HepG2 (cell line): ENCODE measurements around the gene CAMK1D. TPM values are rescaled to one million over a fixed set of nuclear protein-coding genes. Genes with fewer than 3 reads are reported as not detected.

Experiments used
- ATAC-seq: fragments of 200-7000 bp; cut with Tn5 transposase; 3 replicates; pipeline ENCODE4 v1.9.1; 2020; ENCODE audit warnings: mild to moderate bottlenecking, moderate library complexity
- BruUV-seq: library from RNA; stranded (reverse); fragments of 400-500 nt; replicated peaks from 2 replicates; lab custom pipeline; 2021; lab: Mats Ljungman, UMichigan
- CTCF ChIA-PET: fragments of 300-600 bp; formaldehyde crosslinking; extraction: SDS; loops from one replicate; lab custom pipeline; 2021; ENCODE audit warnings: low total read pairs, inconsistent platforms, low intra/inter-chr PET ratio; lab: Yijun Ruan, JAX
- POLR2A ChIA-PET: fragments of 350-600 bp; sonication (Branson Sonifier 250); formaldehyde crosslinking; loops from one replicate; lab custom pipeline; 2020; ENCODE audit warnings: antibody characterized with exemption, inconsistent platforms; lab: Yijun Ruan, JAX
- DNase-seq: peaks from one replicate; pipeline ENCODE4 v3.0.0-alpha.2; 2015; ENCODE audit warnings: low spot score
- FAIRE-seq: peaks from 3 replicates; lab custom pipeline; 2011; peaks lifted over from hg19 to GRCh38; lab: Jason Lieb, UNC
- H2AFZ ChIP-seq: one replicate; pipeline ENCODE4 v1.6.1; 2011; ENCODE audit warnings: low read length, inconsistent platforms
- H3K27ac ChIP-seq: fragments of 300-600 bp; 3 replicates; pipeline ENCODE4 v1.8.0; 2011; ENCODE audit warnings: mixed run types, mild to moderate bottlenecking, mixed read lengths, low read length, inconsistent platforms; ENCODE audit not compliant: insufficient read depth; ENCODE audit errors: extremely low read length
- H3K27me3 ChIP-seq, 2 experiments: fragments of 200-600 bp in 1 of 2; 2 replicates in 1 of 2; 3 replicates in 1 of 2; pipeline versions ENCODE4 v1.6.0 to v1.8.0; 2011; ENCODE audit warnings: low read length in 2 of 2, mild to moderate bottlenecking in 2 of 2, moderate library complexity in 2 of 2, inconsistent platforms in 1 of 2; ENCODE audit not compliant: insufficient read depth in 2 of 2, control insufficient read depth in 1 of 2
- H3K36me3 ChIP-seq, 2 experiments: fragments of 200-600 bp in 1 of 2; replicated peaks in 1 of 2; 2 replicates in 1 of 2; 3 replicates in 1 of 2; pipeline versions ENCODE4 v1.5.1 to v1.8.0; 2011; ENCODE audit warnings: low read length in 2 of 2, inconsistent platforms in 1 of 2; ENCODE audit not compliant: insufficient read depth in 2 of 2, control insufficient read depth in 1 of 2
- H3K4me1 ChIP-seq: 2 replicates; pipeline ENCODE4 v1.5.1; 2012; ENCODE audit warnings: low read length, inconsistent platforms; ENCODE audit not compliant: insufficient read depth
- H3K4me2 ChIP-seq: 2 replicates; pipeline ENCODE4 v1.6.0; 2011; ENCODE audit warnings: low read depth, low read length, inconsistent platforms
- H3K4me3 ChIP-seq, 3 experiments: fragments of 200-600 bp in 1 of 3; sonication (generic), shearing (Covaris generic) in 1 of 3; replicated peaks in 1 of 3; 2 replicates each; pipeline ENCODE4 v1.5.1; 2011 to 2016; ENCODE audit warnings: low read length in 3 of 3, inconsistent platforms in 2 of 3, low read depth in 2 of 3, mild to moderate bottlenecking in 2 of 3, control low read depth in 1 of 3, mixed read lengths in 1 of 3; ENCODE audit not compliant: insufficient read depth in 1 of 3
- H3K79me2 ChIP-seq: one replicate; pipeline ENCODE4 v1.6.1; 2011; ENCODE audit warnings: low read length, inconsistent platforms; ENCODE audit not compliant: insufficient read depth
- H3K9ac ChIP-seq: 2 replicates; pipeline ENCODE4 v1.6.0; 2011; ENCODE audit warnings: mild to moderate bottlenecking, low read depth, low read length, inconsistent platforms; ENCODE audit not compliant: insufficient read depth
- H3K9me3 ChIP-seq: 2 replicates; pipeline ENCODE4 v1.5.1; 2012; ENCODE audit warnings: mild to moderate bottlenecking, low read length
- H4K20me1 ChIP-seq: 2 replicates; pipeline ENCODE4 v1.6.0; 2011; ENCODE audit warnings: inconsistent platforms, mild to moderate bottlenecking, low read length, moderate library complexity; ENCODE audit not compliant: insufficient read depth
- ATAD3A ChIP-seq: sonication (generic); formaldehyde crosslinking; IDR thresholded peaks from 2 replicates; pipeline ENCODE4 v1.4.0; 2020; ENCODE audit warnings: missing genetic modification reagents
- FOXA3 ChIP-seq: IDR thresholded peaks from 2 replicates; pipeline ENCODE4 v1.6.1; 2016; ENCODE audit warnings: missing genetic modification reagents, missing compliant biosample characterization
- HDAC2 ChIP-seq: sonication (generic); formaldehyde crosslinking; IDR thresholded peaks from 2 replicates; pipeline ENCODE4 v1.4.0; 2020; ENCODE audit warnings: missing genetic modification reagents
- HNF4A ChIP-seq: sonication (generic); formaldehyde crosslinking; IDR thresholded peaks from 2 replicates; pipeline ENCODE4 v1.4.0; 2020; ENCODE audit warnings: missing genetic modification reagents
- MTERF4 ChIP-seq: sonication (generic); formaldehyde crosslinking; IDR thresholded peaks from 2 replicates; pipeline ENCODE4 v1.8.0; 2023; ENCODE audit warnings: mild to moderate bottlenecking, missing genetic modification reagents
- RFX1 ChIP-seq: fragments of 450-650 bp; IDR thresholded peaks from 2 replicates; pipeline ENCODE4 v1.6.1; 2017
- SOX13 ChIP-seq, 3 experiments: fragments of 450-650 bp in 1 of 3; sonication (generic) in 1 of 3; formaldehyde crosslinking in 1 of 3; IDR thresholded peaks in 2 of 3; conservative IDR thresholded peaks in 1 of 3; 2 replicates each; pipeline versions ENCODE4 v1.5.0 to v1.6.1; 2016 to 2020; ENCODE audit warnings: antibody characterized with exemption in 1 of 3, mild to moderate bottlenecking in 1 of 3, missing compliant biosample characterization in 1 of 3, missing genetic modification reagents in 1 of 3, moderate library complexity in 1 of 3
- SPEN ChIP-seq: sonication (generic); formaldehyde crosslinking; IDR thresholded peaks from 2 replicates; pipeline ENCODE4 v1.5.1; 2020; ENCODE audit warnings: low read depth, mild to moderate bottlenecking, missing genetic modification reagents
- TEAD3 ChIP-seq: optimal IDR thresholded peaks from 2 replicates; pipeline ENCODE3; 2016; ENCODE audit warnings: borderline replicate concordance
- XBP1 ChIP-seq: sonication (generic); formaldehyde crosslinking; IDR thresholded peaks from 2 replicates; pipeline ENCODE4 v1.5.0; 2020; ENCODE audit warnings: missing genetic modification reagents
- ZC3H13 ChIP-seq: sonication (generic); formaldehyde crosslinking; IDR thresholded peaks from 2 replicates; pipeline ENCODE4 v1.8.1; 2023; ENCODE audit warnings: mild to moderate bottlenecking, missing genetic modification reagents, moderate library complexity
- ZHX1 ChIP-seq: sonication (generic); formaldehyde crosslinking; IDR thresholded peaks from 2 replicates; pipeline ENCODE4 v1.8.1; 2022; ENCODE audit warnings: low read depth, mild to moderate bottlenecking, missing genetic modification reagents
- ZNF772 ChIP-seq: sonication (generic); formaldehyde crosslinking; IDR thresholded peaks from 2 replicates; pipeline ENCODE4 v1.5.0; 2020; ENCODE audit warnings: mild to moderate bottlenecking, missing genetic modification reagents
- WGBS: methylation state at CpG from one replicate; pipeline ENCODE4 v1.1.6; 2017; ENCODE audit warnings: low lambda C conversion rate; 5-methylcytosine and 5-hydroxymethylcytosine counted together
- in situ Hi-C: cut with HindIII; loops from 2 replicates; pipeline ENCODE4 v1.10.0; 2017; ENCODE audit warnings: low pct_unique_long_range_greater_than_20kb; ENCODE audit not compliant: extremely low pct_ligation_motif_present
- intact Hi-C: fragments of 100-400 bp; cut with micrococcal nuclease; formaldehyde crosslinking; loops from one replicate; pipeline ENCODE4 v1.10.0; 2022; ENCODE audit not compliant: unreplicated experiment
- polyA plus RNA-seq, 8 experiments: library from polyadenylated mRNA; depleted of rRNA in 3 of 8; stranded (reverse) in 7 of 8; unstranded in 1 of 8; fragments of >200 nt; fragmentation: Illumina TruSeq in 4 of 8; extraction: Trizol in 4 of 8; gene quantifications; 2 replicates each; pipeline versions ENCODE4 v1.2.1 to v1.2.3, GENCODE V29; 2011 to 2016; ENCODE audit warnings: low read depth in 4 of 8, missing spikeins in 1 of 8, mixed read lengths in 1 of 8; ENCODE audit not compliant: insufficient read depth in 1 of 8
- total RNA-seq, 5 experiments: library from RNA; depleted of rRNA; stranded (reverse); fragments of >200 nt; fragmentation: Illumina TruSeq; extraction: Trizol; gene quantifications; 2 replicates each; pipeline ENCODE4 v1.2.3, GENCODE V29; 2016; ENCODE audit warnings: low read depth in 1 of 5
- TF ChIP-seq, protein P1 (sequence below): IDR thresholded peaks from 2 replicates; pipeline ENCODE4 v1.4.0; 2020; ENCODE audit warnings: mild to moderate bottlenecking, missing genetic modification reagents
- TF ChIP-seq, protein P2 (sequence below): sonication (generic); formaldehyde crosslinking; IDR thresholded peaks from 2 replicates; pipeline ENCODE4 v1.4.0; 2020; ENCODE audit warnings: missing genetic modification reagents

The CAMK1D gene
- total and polyA plus RNA-seq, 2 of the 13 experiments (the other 11 are each of a cell fraction or from before 2014, with no cell fraction given): under 0.01 TPM; not detected in 1

GRCh38 chr10:12603766-12604470 lies 254.6 kb downstream of the CAMK1D start:
- Histone ChIP-seq H2AFZ (no peak overlapping the region), H3K9me3 (no peaks in the 10 kb centered on the region), H3K79me2 (no peaks in the 10 kb centered on the region), H3K9ac (no peak overlapping the region), H3K36me3 (no peaks in the 10 kb centered on the region), H3K4me3 (no peak overlapping the region), H3K4me2 (no peak overlapping the region), H3K27me3 (no peaks in the 10 kb centered on the region), H4K20me1 (no peaks in the 10 kb centered on the region), H3K4me1 (peaks cover 28% of the 10 kb centered on the region), H3K27ac (no peak overlapping the region)
- no TSS peak for BruUV-seq
- ATAC-seq (no peak), FAIRE-seq (no peak), DNase-seq (no peak)
- intact Hi-C loops (no loop called here), in situ Hi-C loops (no loop called here)
- ChIA-PET CTCF (no interaction called here), POLR2A (no interaction called here)
- 36% methylated on average over 11 of the region's 11 CpGs for WGBS
- no peak for TF ChIP-seq ZHX1 (CRISPR knock-in tag)
- no peak for TF ChIP-seq FOXA3 (CRISPR knock-in tag)
- TF ChIP-seq MTERF4 (CRISPR knock-in tag): no peak
- TF ChIP-seq SOX13 (IDR thresholded peaks at IDR 0.05): no peak
- TF ChIP-seq SOX13 (CRISPR knock-in tag; conservative IDR thresholded peaks at IDR 0.05 in 1 of 2, IDR thresholded peaks at IDR 0.05 in 1 of 2): 0 out of 4 replicates have a peak, but pooled peaks of 1 of the 2 experiments have one; percentile 17
- TF ChIP-seq HNF4A: peak; percentile 65
- TF ChIP-seq HDAC2 (CRISPR knock-in tag): 0 out of 2 replicates have a peak, but pooled peaks have one; percentile 10
- no peak for TF ChIP-seq SPEN (CRISPR knock-in tag)
- no peak for TF ChIP-seq XBP1 (CRISPR knock-in tag)
- no peak for TF ChIP-seq ZC3H13
- TF ChIP-seq ZNF772: no peak
- peak; percentile 51 for TF ChIP-seq TEAD3
- TF ChIP-seq, protein P1, sequence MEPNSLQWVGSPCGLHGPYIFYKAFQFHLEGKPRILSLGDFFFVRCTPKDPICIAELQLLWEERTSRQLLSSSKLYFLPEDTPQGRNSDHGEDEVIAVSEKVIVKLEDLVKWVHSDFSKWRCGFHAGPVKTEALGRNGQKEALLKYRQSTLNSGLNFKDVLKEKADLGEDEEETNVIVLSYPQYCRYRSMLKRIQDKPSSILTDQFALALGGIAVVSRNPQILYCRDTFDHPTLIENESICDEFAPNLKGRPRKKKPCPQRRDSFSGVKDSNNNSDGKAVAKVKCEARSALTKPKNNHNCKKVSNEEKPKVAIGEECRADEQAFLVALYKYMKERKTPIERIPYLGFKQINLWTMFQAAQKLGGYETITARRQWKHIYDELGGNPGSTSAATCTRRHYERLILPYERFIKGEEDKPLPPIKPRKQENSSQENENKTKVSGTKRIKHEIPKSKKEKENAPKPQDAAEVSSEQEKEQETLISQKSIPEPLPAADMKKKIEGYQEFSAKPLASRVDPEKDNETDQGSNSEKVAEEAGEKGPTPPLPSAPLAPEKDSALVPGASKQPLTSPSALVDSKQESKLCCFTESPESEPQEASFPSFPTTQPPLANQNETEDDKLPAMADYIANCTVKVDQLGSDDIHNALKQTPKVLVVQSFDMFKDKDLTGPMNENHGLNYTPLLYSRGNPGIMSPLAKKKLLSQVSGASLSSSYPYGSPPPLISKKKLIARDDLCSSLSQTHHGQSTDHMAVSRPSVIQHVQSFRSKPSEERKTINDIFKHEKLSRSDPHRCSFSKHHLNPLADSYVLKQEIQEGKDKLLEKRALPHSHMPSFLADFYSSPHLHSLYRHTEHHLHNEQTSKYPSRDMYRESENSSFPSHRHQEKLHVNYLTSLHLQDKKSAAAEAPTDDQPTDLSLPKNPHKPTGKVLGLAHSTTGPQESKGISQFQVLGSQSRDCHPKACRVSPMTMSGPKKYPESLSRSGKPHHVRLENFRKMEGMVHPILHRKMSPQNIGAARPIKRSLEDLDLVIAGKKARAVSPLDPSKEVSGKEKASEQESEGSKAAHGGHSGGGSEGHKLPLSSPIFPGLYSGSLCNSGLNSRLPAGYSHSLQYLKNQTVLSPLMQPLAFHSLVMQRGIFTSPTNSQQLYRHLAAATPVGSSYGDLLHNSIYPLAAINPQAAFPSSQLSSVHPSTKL (CRISPR knock-in tag): 0 out of 2 replicates have a peak, but pooled peaks have one; percentile 23
- TF ChIP-seq, protein P2, sequence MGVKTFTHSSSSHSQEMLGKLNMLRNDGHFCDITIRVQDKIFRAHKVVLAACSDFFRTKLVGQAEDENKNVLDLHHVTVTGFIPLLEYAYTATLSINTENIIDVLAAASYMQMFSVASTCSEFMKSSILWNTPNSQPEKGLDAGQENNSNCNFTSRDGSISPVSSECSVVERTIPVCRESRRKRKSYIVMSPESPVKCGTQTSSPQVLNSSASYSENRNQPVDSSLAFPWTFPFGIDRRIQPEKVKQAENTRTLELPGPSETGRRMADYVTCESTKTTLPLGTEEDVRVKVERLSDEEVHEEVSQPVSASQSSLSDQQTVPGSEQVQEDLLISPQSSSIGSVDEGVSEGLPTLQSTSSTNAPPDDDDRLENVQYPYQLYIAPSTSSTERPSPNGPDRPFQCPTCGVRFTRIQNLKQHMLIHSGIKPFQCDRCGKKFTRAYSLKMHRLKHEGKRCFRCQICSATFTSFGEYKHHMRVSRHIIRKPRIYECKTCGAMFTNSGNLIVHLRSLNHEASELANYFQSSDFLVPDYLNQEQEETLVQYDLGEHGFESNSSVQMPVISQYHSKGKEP: no peak
- no peak for TF ChIP-seq RFX1
- no peak for TF ChIP-seq ATAD3A
